Heart left ventricle (tissue), 13 donors: ENCODE results near the gene ATXN7L3.
A peak's percentile ranks its signal among the peaks of the same experiment; 100 is the strongest.

Source experiments
- POLR2A ChIP-seq, 2 donors: fragments of 450-650 bp; IDR thresholded peaks; one replicate each; pipeline ENCODE4 v1.6.1; 2017; ENCODE audit warnings: antibody characterized with exemption in 2 of 2, mild to moderate bottlenecking in 2 of 2, moderate library complexity in 2 of 2
- TF ChIP-seq, protein P1 (sequence below), 12 donors: fragments of 200-600 bp; sonication (generic) in 4 of 12; IDR thresholded peaks; one replicate each; pipeline versions ENCODE4 v1.5.0 to v1.8.0; 2018 to 2022; ENCODE audit warnings: antibody characterized with exemption in 12 of 12, mild to moderate bottlenecking in 5 of 12
- donor health status: ischemic (EF 13 %, LVEDD 7.1; RV severe dilation, severe dysfunction).
- donor health status: DM: no; HTN: yes; CAD: no.
- donor health status: DM: no; HTN: no; CAD: no.
- donor health status: ischemic (EF 25% LVEDD 6.9; RV normal size, moderate dysfunction).
- donor health status: ischemic (EF 25% LVEDD 5.7; RV mildly dilated, moderate dysfunction).
- donor health status: ischemic (EF 35%, LVEDD 5.7; RV mildly dilated, moderate dysfunction).
- donor health status: nonischemic (EF 11% LVEDD 7.7; RV severe dilation, severe dysfunction).
- donor health status: DM: yes; HTN: yes; CAD: no.
- donor health status: PGD.
- donor health status: ischemic (EF 29% LVEDD 5.4; RV normal size, mild dysfunction).
- donor health status: nonischemic (EF 23%, LVEDD 6.1; RV moderate dilation, normal function).

- TF ChIP-seq, protein P1, sequence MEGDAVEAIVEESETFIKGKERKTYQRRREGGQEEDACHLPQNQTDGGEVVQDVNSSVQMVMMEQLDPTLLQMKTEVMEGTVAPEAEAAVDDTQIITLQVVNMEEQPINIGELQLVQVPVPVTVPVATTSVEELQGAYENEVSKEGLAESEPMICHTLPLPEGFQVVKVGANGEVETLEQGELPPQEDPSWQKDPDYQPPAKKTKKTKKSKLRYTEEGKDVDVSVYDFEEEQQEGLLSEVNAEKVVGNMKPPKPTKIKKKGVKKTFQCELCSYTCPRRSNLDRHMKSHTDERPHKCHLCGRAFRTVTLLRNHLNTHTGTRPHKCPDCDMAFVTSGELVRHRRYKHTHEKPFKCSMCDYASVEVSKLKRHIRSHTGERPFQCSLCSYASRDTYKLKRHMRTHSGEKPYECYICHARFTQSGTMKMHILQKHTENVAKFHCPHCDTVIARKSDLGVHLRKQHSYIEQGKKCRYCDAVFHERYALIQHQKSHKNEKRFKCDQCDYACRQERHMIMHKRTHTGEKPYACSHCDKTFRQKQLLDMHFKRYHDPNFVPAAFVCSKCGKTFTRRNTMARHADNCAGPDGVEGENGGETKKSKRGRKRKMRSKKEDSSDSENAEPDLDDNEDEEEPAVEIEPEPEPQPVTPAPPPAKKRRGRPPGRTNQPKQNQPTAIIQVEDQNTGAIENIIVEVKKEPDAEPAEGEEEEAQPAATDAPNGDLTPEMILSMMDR (IDR thresholded peaks at IDR 0.05): peak in 3 of 12 donors; percentile 7 to 19 (median 17)
- TF ChIP-seq POLR2A (IDR thresholded peaks at IDR 0.05): peak in 1 of 2 donors; percentile 52
These were observed 29.0 kb downstream of the ATXN7L3 start, which contains the start of gene ASB16 for GRCh38 chr17:44170499-44171201.
